Activated CD4-positive, alpha-beta T cell treated with anti-CD3 and anti-CD28 coated beads for 48 hours (primary cell): Measurements from ENCODE around the gene KRT83.
A peak's percentile ranks its signal among the peaks of the same experiment; 100 is the strongest.
"Not testable (repeated sequence)": the region's sequence is repeated elsewhere in the genome, so short reads cannot be mapped to it uniquely, and the experiment has no call there.

Source experiments
- DNase-seq: peaks from one replicate; pipeline ENCODE4 v3.0.0-alpha.2; 2020

The KRT83 gene

DNA sequence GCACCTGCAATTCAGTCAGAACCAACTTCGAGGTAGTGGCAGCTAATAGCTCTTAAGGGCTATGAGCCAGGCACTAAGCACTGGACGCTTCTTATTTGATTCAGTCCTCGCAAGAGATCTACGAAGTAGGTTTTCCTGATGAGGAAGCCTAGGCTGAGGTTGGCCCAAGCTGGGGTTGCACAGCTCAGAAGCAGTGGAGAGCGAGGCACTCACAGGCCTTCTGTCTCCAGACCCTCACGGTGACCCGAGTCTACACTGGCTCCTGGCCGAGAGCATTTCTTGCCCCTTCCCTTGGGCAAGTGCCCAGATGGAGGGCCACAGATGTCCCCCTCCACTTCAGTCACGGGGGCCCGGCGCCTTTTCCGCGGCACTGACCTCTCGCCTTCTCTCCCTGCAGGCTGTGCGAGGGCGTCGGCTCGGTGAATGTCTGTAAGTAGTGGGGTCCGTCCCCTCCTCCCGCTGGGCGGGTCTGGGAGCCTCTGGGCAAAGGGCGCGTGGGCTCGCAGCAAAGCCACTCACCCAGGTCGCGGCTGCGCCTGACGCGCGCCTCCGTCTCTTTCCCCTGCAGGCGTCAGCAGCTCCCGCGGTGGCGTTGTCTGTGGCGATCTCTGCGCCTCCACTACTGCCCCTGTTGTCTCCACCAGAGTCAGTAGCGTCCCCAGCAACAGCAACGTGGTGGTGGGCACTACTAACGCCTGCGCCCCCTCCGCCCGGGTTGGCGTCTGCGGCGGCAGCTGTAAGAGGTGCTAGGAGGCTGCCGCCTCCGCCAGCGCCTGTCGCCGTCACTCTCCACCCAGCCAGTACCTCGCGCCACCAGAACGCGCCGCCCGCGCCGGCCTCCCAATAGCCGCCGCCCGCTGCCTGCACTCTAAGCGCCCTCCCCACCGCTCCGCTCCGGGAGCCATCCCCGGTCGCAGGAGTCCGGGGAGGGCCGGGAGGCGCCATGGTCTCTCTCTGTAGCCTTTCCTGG lies 13.1 kb downstream of the KRT83 start:
- DNase-seq, result peak; percentile 71

DNA sequence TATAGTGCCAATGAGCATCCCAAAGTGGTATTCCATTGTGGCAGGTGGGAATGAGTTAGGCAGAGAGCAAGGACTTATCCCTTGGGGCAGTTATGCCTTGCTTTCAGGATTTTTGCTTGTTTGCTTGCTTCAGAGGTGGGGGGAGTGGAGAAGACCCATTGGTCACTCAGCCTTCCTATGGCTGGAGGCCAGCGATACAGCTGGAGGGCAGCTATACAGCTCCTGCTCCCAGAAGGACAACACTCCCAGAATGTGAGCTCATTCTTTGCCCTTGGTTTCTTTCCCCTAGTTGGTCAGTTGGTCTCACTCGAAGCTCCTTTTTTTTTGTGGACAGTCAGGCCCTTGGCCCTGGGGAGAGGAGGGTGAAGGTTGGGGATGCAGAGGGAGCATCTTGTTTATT lies 14.5 kb downstream of the KRT83 start:
- no peak for DNase-seq

DNA sequence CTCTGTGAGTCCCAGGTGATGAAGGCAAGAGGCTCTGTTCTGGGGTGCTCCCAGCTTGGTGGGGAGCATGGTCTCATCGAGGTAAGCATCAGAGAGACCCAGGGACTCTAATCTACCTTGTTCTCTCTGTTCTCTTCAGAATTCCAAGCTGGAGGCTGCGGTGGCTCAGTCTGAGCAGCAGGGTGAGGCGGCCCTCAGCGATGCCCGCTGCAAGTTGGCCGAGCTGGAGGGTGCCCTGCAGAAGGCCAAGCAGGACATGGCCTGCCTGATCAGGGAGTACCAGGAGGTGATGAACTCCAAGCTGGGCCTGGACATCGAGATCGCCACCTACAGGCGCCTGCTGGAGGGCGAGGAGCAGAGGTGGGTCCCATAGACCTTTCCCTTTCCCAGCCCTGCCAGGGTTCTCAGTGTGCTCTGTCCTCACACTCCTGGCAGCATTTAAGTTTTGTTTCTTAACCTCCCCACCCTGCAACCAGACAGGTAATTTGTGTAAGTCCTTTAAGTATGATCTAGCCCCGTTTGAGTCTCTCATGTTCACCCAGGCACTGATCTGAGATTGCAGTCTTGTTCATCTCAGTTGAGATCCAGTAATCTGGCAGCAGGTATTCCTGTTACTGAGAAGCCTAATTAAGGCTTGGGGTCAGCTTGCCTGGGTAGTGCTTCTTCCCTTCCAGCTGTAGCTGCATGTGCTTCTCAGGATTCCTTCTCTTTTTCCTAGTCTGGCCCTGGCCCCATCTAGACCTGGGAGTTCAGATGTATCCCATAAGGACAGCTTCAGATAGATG lies 15.1 kb downstream of the KRT83 start:
- DNase-seq, result no peak

GRCh38 chr12:52304941-52305411 lies 16.2 kb downstream of the KRT83 start:
- peak; percentile 26 for DNase-seq

- DNase-seq, result not testable (repeated sequence)
Observed at GRCh38 chr12:52302242-52302914, 18.8 kb downstream of the KRT83 start.

- not testable (repeated sequence) for DNase-seq
Observed at GRCh38 chr12:52301721-52302120, 19.5 kb downstream of the KRT83 start.

GRCh38 chr12:52300796-52301691 lies 20.2 kb downstream of the KRT83 start:
- DNase-seq, result no peak

DNA sequence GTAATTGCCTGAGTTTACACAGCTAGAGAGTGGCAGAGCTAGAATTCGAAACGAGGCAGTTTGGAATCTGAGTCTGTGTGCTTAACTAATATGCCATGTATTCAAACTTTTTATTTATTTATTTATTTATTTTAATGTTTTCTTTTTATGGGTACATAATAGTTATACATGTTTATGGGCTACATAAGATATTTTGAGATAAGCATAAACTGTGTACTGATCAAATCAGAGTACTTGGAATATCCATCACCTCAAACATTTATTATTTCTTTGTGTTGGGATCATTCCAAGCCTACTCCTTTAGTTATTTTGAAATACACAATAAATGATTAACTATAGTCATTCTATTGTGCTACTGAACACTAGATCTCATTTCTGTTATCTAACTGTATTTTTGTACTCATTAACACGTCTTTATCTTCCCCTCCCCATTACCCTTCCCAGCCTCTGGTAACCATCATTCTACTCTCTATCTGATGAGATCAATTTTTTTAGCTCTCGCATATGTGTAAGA lies 22.5 kb downstream of the KRT83 start:
- DNase-seq, result no peak

DNA sequence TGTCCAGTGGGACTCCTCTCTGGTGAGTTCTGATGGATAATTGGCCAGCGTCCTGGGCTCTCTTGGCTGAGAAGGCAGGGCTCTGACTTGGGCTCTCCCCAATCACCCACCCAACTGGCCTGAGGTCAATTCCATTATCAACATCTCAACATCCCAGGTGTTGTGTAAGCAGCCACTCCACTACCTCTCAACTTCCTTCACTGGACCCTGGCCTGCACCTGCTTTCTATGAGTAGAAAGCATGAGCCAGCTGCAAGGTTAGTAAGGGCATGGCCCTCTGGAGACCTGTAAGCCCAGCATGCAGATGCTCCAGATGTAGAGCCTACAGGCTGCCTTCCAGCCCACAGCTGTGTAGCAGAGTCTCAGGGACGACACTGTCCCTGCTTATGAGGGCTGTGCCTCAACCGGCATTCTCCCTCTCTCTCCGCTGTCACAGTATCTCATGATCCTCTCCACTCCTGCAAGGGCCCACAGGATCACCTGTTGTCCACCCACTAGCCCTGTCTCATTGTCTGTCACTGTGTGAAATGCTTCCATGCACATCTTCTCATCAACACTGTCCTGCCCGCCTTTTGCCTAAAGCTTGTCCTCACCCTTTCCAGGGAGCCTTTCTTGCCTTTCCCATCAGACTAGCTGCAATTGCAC lies 24.5 kb downstream of the KRT83 start:
- DNase-seq, result no peak

DNA sequence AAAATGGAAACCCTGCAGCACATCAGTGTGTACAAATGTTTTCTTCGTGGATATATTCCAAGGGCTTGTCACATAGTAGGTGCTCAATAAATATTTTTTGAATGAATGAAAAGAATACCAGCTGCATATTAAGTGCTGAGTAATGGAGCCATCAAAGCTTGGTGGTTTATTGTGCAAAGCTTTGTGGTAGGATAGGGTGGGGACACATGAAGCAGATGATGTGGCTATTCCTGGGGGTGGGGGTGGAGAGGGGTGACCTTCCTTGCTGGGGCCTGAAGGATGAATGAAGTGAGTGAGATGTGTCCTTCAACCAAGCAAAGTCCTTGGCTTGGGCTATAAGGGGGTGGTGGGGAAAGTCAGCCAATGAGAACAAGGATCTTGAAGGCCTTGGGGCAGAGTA lies 25.5 kb downstream of the KRT83 start:
- DNase-seq, result no peak

- DNase-seq, result no peak
Observed at GRCh38 chr12:52294803-52295202, 26.4 kb downstream of the KRT83 start.

- DNase-seq, result no peak
Observed at GRCh38 chr12:52293926-52294325, 27.3 kb downstream of the KRT83 start.

DNA sequence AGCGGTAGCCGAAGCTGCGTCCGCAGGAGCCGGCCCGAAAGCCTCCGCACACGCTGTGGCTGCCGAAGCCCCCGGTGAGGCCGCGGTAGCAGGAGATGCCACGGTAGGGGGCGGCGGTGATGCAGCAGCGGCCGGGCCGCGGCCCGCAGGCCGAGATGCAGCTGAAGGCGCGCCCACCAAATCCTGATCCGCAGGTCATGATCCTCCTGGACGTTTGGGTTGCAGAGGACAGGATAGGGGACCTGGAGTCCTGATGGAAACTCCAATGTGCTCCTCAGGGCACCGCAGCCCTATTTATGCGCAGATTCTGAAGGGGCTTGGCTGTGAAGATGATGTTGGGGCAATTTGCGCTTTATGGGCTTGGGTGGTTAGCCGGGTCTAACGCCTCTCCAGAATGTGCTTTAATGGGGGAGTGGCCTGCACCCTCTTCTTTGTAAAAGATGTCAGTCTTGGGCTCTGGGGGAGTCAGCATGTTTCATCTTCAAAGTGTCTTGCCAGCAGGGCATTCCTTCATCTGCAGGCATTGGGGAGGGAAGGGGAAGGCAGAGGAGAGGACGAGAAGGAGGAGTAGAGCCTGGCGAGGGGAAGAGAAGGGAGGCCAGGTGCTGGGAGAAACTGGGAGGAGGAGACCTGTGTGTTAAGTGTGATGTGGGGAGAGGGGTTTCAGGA lies 29.8 kb downstream of the KRT83 start, which contains the start of gene KRT81:
KRT81 (minus strand) TSS at position 268 of the 669 bp plus-strand sequence; CDS start at position 199, 69 bp downstream.
- no peak for DNase-seq

GRCh38 chr12:52290483-52291134 lies 30.6 kb downstream of the KRT83 start:
- DNase-seq, result not testable (repeated sequence)

GRCh38 chr12:52287816-52288805 lies 33.1 kb downstream of the KRT83 start:
- DNase-seq, result not testable (repeated sequence)

DNA sequence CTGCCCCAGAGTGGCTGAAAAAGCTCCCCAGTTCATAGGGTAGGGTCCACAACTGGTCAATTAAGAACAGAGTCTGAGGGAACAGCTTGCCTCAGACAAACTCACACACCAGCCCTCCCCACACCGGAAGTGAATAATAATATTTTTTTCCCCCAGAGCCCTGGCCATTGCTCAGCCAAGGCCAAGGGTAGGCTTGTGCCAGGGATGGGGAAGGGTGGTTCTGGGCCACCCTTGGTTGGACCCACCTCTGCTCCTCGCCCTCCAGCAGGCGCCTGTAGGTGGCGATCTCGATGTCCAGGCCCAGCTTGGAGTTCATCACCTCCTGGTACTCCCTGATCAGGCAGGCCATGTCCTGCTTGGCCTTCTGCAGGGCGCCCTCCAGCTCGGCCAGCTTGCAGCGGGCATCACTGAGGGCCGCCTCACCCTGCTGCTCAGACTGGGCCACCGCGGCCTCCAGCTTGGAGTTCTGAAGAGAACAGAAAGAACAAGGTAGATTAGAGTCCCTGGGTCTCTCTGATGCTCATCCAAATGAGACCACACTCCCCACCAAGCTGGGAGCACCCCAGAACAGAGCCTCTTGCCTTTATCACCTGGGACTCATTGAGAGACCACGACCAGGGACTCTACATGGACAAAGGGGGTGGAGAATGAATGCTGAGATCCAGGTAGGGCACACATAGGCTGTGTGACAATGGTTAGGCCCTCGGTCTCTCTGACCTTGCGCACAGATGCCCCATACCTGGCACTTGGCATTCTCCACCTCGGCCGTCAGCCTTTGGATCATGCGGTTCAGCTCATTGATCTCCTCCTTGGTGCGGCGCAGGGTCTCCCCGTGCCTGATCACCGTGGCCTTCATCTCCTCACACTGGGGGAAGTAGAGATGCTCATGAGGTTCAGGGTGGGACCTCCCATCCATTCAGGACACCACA lies 34.1 kb downstream of the KRT83 start:
- DNase-seq, result not testable (repeated sequence)

GRCh38 chr12:52285851-52286530 lies 35.2 kb downstream of the KRT83 start:
- DNase-seq, result no peak
